Measurements from ENCODE around the gene ACTL8. TPM values are rescaled to one million over a fixed set of nuclear protein-coding genes. Genes with fewer than 3 reads are reported as not detected.

The ACTL8 gene, protein sequence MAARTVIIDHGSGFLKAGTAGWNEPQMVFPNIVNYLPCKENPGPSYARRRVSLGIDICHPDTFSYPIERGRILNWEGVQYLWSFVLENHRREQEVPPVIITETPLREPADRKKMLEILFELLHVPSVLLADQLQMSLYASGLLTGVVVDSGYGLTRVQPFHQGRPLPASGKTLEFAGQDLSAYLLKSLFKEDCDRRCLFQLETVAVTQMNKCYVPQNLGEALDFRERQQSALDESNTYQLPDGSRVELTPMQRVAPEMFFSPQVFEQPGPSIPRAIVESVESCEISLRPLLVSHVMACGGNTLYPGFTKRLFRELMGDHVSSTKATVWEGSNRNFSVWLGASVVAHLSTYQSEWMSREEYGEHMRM
- total RNA-seq: under 1 TPM in 1 of 2 donors, not detected in 1; under 0.01 TPM

DNA sequence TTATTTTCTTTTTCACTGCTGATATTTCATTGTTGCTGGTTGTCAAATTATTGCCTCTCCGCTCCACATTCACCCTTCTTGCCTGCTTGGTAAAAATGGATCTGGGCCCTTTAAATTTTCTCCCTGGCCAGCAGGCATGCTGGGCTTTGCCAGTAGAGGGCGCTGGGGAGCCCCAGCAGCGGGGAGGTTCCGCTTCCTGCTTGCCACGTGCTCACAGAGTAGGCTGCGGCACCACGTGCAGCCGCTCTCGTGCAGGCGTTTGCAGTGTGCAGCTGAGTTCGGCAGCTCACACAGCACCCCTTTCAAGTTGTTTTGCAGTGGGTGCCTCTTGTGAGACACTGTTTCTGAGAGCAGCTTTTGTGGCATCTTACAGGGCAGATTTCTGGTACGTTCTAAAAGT lies at the start of gene ACTL8:
Gene ACTL8, plus strand, starts transcription at position 214 of the 400 bp plus-strand sequence. CDS start 67,676 bp downstream, outside the sequence.

Other genes with a start within 250 kb of the ACTL8 start
- 10 to 100 TPM; 10.3 to 29.3 TPM for gene ARHGEF10L, start 215.6 kb upstream of the ACTL8 start, total RNA-seq